ENCODE measurements around the gene CDH23.

GRCh38 chr10:71432956-71433767 lies 36.4 kb downstream of the CDH23 start:
- TF ChIP-seq CTCF (IDR thresholded peaks at IDR 0.05) (no peak), POLR2A (IDR thresholded peaks at IDR 0.05) (no peak)

Measured in uterus (tissue), 2 donors.